H9 (cell line): ENCODE results near the gene GALNT10. TPM values are rescaled to one million over a fixed set of nuclear protein-coding genes. Genes with fewer than 3 reads are reported as not detected.

ENCODE experiments used
- DNase-seq: peaks from one replicate; pipeline ENCODE4 v3.0.0-alpha.2; 2017
- H2AFZ ChIP-seq: one replicate; pipeline ENCODE4 v1.6.1; 2013; ENCODE audit warnings: mild to moderate bottlenecking, low read length, control low read depth, moderate library complexity
- H2AK5ac ChIP-seq: 2 replicates; pipeline ENCODE4 v1.6.1; 2013; ENCODE audit warnings: low read length, control low read depth, mixed read lengths; ENCODE audit not compliant: insufficient read length
- H2BK120ac ChIP-seq: one replicate; pipeline ENCODE4 v1.6.1; 2013; ENCODE audit warnings: low read depth, mild to moderate bottlenecking, low read length, control low read depth, inconsistent platforms; ENCODE audit not compliant: poor library complexity, severe bottlenecking
- H2BK12ac ChIP-seq: 2 replicates; pipeline ENCODE4 v1.6.1; 2013; ENCODE audit warnings: low read length, control low read depth, mixed read lengths, low read depth; ENCODE audit not compliant: insufficient read length
- H2BK15ac ChIP-seq: 2 replicates; pipeline ENCODE4 v1.6.1; 2013; ENCODE audit warnings: low read depth, low read length, control low read depth
- H2BK20ac ChIP-seq: one replicate; pipeline ENCODE4 v1.6.1; 2013; ENCODE audit warnings: low read depth, mild to moderate bottlenecking, low read length, control low read depth, inconsistent platforms; ENCODE audit not compliant: poor library complexity, severe bottlenecking
- H2BK5ac ChIP-seq: 2 replicates; pipeline ENCODE4 v1.6.1; 2013; ENCODE audit warnings: low read length, control low read depth, mixed read lengths; ENCODE audit not compliant: insufficient read length
- H3K14ac ChIP-seq: 2 replicates; pipeline ENCODE4 v1.6.1; 2013; ENCODE audit warnings: low read length, control low read depth; ENCODE audit not compliant: insufficient read depth
- H3K18ac ChIP-seq: 2 replicates; pipeline ENCODE4 v1.6.1; 2013; ENCODE audit warnings: low read depth, mild to moderate bottlenecking, mixed read lengths, low read length, control low read depth; ENCODE audit not compliant: insufficient read length
- H3K23ac ChIP-seq: 2 replicates; pipeline ENCODE4 v1.6.1; 2013; ENCODE audit warnings: low read length, control low read depth, mixed read lengths, low read depth; ENCODE audit not compliant: insufficient read length
- H3K23me2 ChIP-seq: 2 replicates; pipeline ENCODE4 v1.6.1; 2013; ENCODE audit warnings: low read depth, mild to moderate bottlenecking, mixed read lengths, low read length, control low read depth; ENCODE audit not compliant: insufficient read length, poor library complexity, severe bottlenecking
- H3K27ac ChIP-seq: 2 replicates; pipeline ENCODE4 v1.5.1; 2013; ENCODE audit warnings: low read length, control low read depth, mixed read lengths, low read depth; ENCODE audit not compliant: insufficient read length
- H3K27me3 ChIP-seq: 2 replicates; pipeline ENCODE4 v1.6.1; 2013; ENCODE audit warnings: low read length, control low read depth, inconsistent platforms; ENCODE audit not compliant: insufficient read depth
- H3K4ac ChIP-seq: 2 replicates; pipeline ENCODE4 v1.6.1; 2013; ENCODE audit warnings: low read depth, mild to moderate bottlenecking, control low read depth, inconsistent platforms, low read length, moderate library complexity
- H3K4me1 ChIP-seq: 2 replicates; pipeline ENCODE4 v1.6.1; 2013; ENCODE audit warnings: low read length, control low read depth, inconsistent platforms; ENCODE audit not compliant: insufficient read depth
- H3K4me2 ChIP-seq: 2 replicates; pipeline ENCODE4 v1.6.1; 2013; ENCODE audit warnings: low read length, control low read depth, mixed read lengths; ENCODE audit not compliant: insufficient read length, insufficient read depth
- H3K56ac ChIP-seq: 2 replicates; pipeline ENCODE4 v1.6.1; 2013; ENCODE audit warnings: low read depth, mild to moderate bottlenecking, mixed read lengths, low read length, control low read depth; ENCODE audit not compliant: insufficient read length
- H3K79me1 ChIP-seq: 2 replicates; pipeline ENCODE4 v1.6.1; 2013; ENCODE audit warnings: low read depth, mild to moderate bottlenecking, moderate library complexity, low read length, control low read depth, inconsistent platforms; ENCODE audit not compliant: insufficient read depth, poor library complexity, severe bottlenecking
- H3K79me2 ChIP-seq: 2 replicates; pipeline ENCODE4 v1.6.1; 2013; ENCODE audit warnings: low read length, control low read depth, inconsistent platforms; ENCODE audit not compliant: insufficient read depth
- H3K9ac ChIP-seq: 2 replicates; pipeline ENCODE4 v1.6.1; 2013; ENCODE audit warnings: low read length, control low read depth, mixed read lengths; ENCODE audit not compliant: insufficient read length; ENCODE audit errors: extremely low read depth
- H3K9me3 ChIP-seq: one replicate; pipeline ENCODE4 v1.6.1; 2013; ENCODE audit warnings: low read depth, low read length, inconsistent platforms; ENCODE audit not compliant: control insufficient read depth
- H3T11ph ChIP-seq: one replicate; pipeline ENCODE4 v1.6.1; 2013; ENCODE audit warnings: mild to moderate bottlenecking, low read length, control low read depth, inconsistent platforms
- H4K20me1 ChIP-seq: one replicate; pipeline ENCODE4 v1.6.1; 2013; ENCODE audit not compliant: control insufficient read depth, insufficient read length, insufficient read depth
- H4K5ac ChIP-seq: 2 replicates; pipeline ENCODE4 v1.6.1; 2013; ENCODE audit warnings: low read depth, mild to moderate bottlenecking, mixed read lengths, low read length, control low read depth; ENCODE audit not compliant: insufficient read length
- H4K8ac ChIP-seq: replicated peaks from 2 replicates; pipeline ENCODE4 v1.6.1; 2013; ENCODE audit warnings: low read length, control low read depth, mixed read lengths, low read depth; ENCODE audit not compliant: insufficient read length
- H4K91ac ChIP-seq: 2 replicates; pipeline ENCODE4 v1.6.1; 2013; ENCODE audit warnings: low read depth, mild to moderate bottlenecking, moderate library complexity, mixed read lengths, low read length, control low read depth; ENCODE audit not compliant: insufficient read length
- H3K27ac Mint-ChIP-seq, 3 experiments: 2 replicates in 2 of 3; 3 replicates in 1 of 3; pipeline ENCODE4 v1.8.0; 2020 to 2021; ENCODE audit warnings: mixed read lengths in 3 of 3, mild to moderate bottlenecking in 1 of 3, moderate library complexity in 1 of 3
- H3K27me3 Mint-ChIP-seq: 2 replicates; pipeline ENCODE4 v1.8.0; 2021; ENCODE audit warnings: low read depth, mild to moderate bottlenecking, moderate library complexity, mixed read lengths
- H3K36me3 Mint-ChIP-seq, 3 experiments: 2 replicates in 2 of 3; 3 replicates in 1 of 3; pipeline ENCODE4 v1.8.0; 2020 to 2021; ENCODE audit warnings: low read depth in 3 of 3, mixed read lengths in 3 of 3; ENCODE audit not compliant: insufficient read depth in 1 of 3
- H3K4me1 Mint-ChIP-seq, 2 experiments: 2 replicates each; pipeline ENCODE4 v1.8.0; 2020; ENCODE audit warnings: mixed read lengths in 2 of 2
- H3K4me3 Mint-ChIP-seq, 2 experiments: 2 replicates in 1 of 2; 3 replicates in 1 of 2; pipeline ENCODE4 v1.8.0; 2020 to 2021; ENCODE audit warnings: mild to moderate bottlenecking in 2 of 2, mixed read lengths in 2 of 2, moderate library complexity in 1 of 2
- H3K9me3 Mint-ChIP-seq, 2 experiments: 2 replicates in 1 of 2; 3 replicates in 1 of 2; pipeline ENCODE4 v1.8.0; 2020; ENCODE audit warnings: mild to moderate bottlenecking in 2 of 2, mixed read lengths in 2 of 2, moderate library complexity in 1 of 2
- WGBS: extraction: QIAGEN DNeasy Blood & Tissue Kit; methylation state at CpG from one replicate; pipeline ENCODE4 v1.1.7; 2013; ENCODE audit warnings: missing lambda C conversion rate, low lambda C conversion rate, mixed read lengths; ENCODE audit not compliant: insufficient read length; ENCODE audit errors: extremely low coverage; 5-methylcytosine and 5-hydroxymethylcytosine counted together
- total RNA-seq: library from RNA; stranded (reverse); gene quantifications from 2 replicates; pipeline ENCODE4 v1.2.1, GENCODE V29; 2021
- TF ChIP-seq, protein P1 (sequence below): fragments of 200-600 bp; sonication (generic); conservative IDR thresholded peaks from 3 replicates; pipeline ENCODE4 v1.8.0; 2021; ENCODE audit warnings: antibody characterized with exemption, mild to moderate bottlenecking

GALNT10 gene
- total RNA-seq, 1 experiment from 2014 or later: 15.4 TPM

DNA sequence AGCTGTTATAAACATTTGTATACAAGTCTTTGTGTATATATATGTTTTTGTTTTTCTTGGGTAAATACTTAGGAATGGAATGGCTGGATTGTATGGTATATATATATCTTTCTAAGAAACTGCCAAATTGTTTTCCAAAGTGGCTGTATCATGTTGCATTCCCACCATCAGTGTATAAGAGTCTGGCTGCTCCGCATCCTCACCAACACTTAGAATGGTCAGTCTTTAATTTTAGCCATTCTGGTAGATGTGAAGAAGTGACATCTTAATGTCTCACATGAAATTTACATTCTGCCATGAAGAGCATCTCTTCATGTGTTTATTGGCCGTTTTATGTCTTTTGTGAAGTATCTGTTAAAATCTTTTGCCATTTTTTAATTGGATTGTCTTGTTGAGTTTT is 31.9 kb downstream of the GALNT10 start:
- H3K4me2 ChIP-seq: no peak overlapping the region
- no peaks in the 10 kb centered on the region for H3K79me1 ChIP-seq
- no peak overlapping the region for H3K27ac ChIP-seq
- no peak overlapping the region for H2BK15ac ChIP-seq
- H2BK20ac ChIP-seq: no peak overlapping the region
- H4K91ac ChIP-seq: no peak overlapping the region
- WGBS: no CpG with 5 or more reads among the region's 2 CpGs
- Mint-ChIP-seq H3K4me1 (peaks cover 27 to 43% of the 10 kb centered on the region in 2 experiments), H3K36me3 (peaks cover 2 to 8% (median 5%) of the 10 kb centered on the region in 3 experiments; a peak in 6 of 7 replicates), H3K27me3 (no peaks in the 10 kb centered on the region), H3K9me3 (peaks cover 11 to 13% of the 10 kb centered on the region in 2 experiments; a peak in 4 of 5 replicates), H3K4me3 (no peak overlapping the region), H3K27ac (no peak overlapping the region)
- H4K5ac ChIP-seq: no peak overlapping the region
- H4K8ac ChIP-seq: no peak overlapping the region
- H3K79me2 ChIP-seq: no peaks in the 10 kb centered on the region
- no peak overlapping the region for H3K4ac ChIP-seq
- H3K9me3 ChIP-seq: no peaks in the 10 kb centered on the region
- H3K23ac ChIP-seq: no peak overlapping the region
- H3T11ph ChIP-seq: no peak overlapping the region
- no peaks in the 10 kb centered on the region for H3K27me3 ChIP-seq
- H2BK120ac ChIP-seq: no peak overlapping the region
- H2BK5ac ChIP-seq: no peak overlapping the region
- H2BK12ac ChIP-seq: no peak overlapping the region
- H3K14ac ChIP-seq: no peak overlapping the region
- no peak overlapping the region for H3K56ac ChIP-seq
- H3K18ac ChIP-seq: no peak overlapping the region
- H2AK5ac ChIP-seq: no peak overlapping the region
- no peak overlapping the region for H3K9ac ChIP-seq
- TF ChIP-seq, protein P1, sequence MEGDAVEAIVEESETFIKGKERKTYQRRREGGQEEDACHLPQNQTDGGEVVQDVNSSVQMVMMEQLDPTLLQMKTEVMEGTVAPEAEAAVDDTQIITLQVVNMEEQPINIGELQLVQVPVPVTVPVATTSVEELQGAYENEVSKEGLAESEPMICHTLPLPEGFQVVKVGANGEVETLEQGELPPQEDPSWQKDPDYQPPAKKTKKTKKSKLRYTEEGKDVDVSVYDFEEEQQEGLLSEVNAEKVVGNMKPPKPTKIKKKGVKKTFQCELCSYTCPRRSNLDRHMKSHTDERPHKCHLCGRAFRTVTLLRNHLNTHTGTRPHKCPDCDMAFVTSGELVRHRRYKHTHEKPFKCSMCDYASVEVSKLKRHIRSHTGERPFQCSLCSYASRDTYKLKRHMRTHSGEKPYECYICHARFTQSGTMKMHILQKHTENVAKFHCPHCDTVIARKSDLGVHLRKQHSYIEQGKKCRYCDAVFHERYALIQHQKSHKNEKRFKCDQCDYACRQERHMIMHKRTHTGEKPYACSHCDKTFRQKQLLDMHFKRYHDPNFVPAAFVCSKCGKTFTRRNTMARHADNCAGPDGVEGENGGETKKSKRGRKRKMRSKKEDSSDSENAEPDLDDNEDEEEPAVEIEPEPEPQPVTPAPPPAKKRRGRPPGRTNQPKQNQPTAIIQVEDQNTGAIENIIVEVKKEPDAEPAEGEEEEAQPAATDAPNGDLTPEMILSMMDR: no peak
- no peak overlapping the region for H2AFZ ChIP-seq
- no peaks in the 10 kb centered on the region for H4K20me1 ChIP-seq
- no peaks in the 10 kb centered on the region for H3K23me2 ChIP-seq
- no peak for DNase-seq
- H3K4me1 ChIP-seq: peaks cover 9% of the 10 kb centered on the region
